RPMI8226 (cell line): ENCODE results near the gene TRIM17.

Source experiments
- DNase-seq: peaks from one replicate; pipeline ENCODE4 v3.0.0-alpha.2; 2015

TRIM17 gene

GRCh38 chr1:228366062-228366865 lies 50.4 kb downstream of the TRIM17 start:
- no peak for DNase-seq

GRCh38 chr1:228365271-228366061 lies 51.2 kb downstream of the TRIM17 start:
- DNase-seq = no peak

GRCh38 chr1:228364706-228365213 lies 51.9 kb downstream of the TRIM17 start:
- DNase-seq = no peak

GRCh38 chr1:228364068-228364705 lies 52.5 kb downstream of the TRIM17 start:
- DNase-seq = no peak

GRCh38 chr1:228363686-228364067 lies 53.0 kb downstream of the TRIM17 start:
- no peak for DNase-seq

GRCh38 chr1:228362884-228363450 lies 53.7 kb downstream of the TRIM17 start:
- no peak for DNase-seq

- no peak for DNase-seq
These were observed 54.3 kb downstream of the TRIM17 start for GRCh38 chr1:228362141-228362883.

- DNase-seq = no peak
These were observed 55.1 kb downstream of the TRIM17 start for GRCh38 chr1:228361314-228362140.

GRCh38 chr1:228360533-228361313 lies 55.9 kb downstream of the TRIM17 start:
- no peak for DNase-seq

- no peak for DNase-seq
These were observed 56.8 kb downstream of the TRIM17 start for GRCh38 chr1:228359613-228360532.

GRCh38 chr1:228358764-228359612 lies 57.7 kb downstream of the TRIM17 start:
- no peak for DNase-seq

GRCh38 chr1:228358039-228358763 lies 58.5 kb downstream of the TRIM17 start:
- DNase-seq = no peak
